ENCODE results near the gene TRPV6. TPM values are rescaled to one million over a fixed set of nuclear protein-coding genes. Genes with fewer than 3 reads are reported as not detected.

TRPV6 gene
- total RNA-seq, 1 donor from 2014 or later: not detected

DNA sequence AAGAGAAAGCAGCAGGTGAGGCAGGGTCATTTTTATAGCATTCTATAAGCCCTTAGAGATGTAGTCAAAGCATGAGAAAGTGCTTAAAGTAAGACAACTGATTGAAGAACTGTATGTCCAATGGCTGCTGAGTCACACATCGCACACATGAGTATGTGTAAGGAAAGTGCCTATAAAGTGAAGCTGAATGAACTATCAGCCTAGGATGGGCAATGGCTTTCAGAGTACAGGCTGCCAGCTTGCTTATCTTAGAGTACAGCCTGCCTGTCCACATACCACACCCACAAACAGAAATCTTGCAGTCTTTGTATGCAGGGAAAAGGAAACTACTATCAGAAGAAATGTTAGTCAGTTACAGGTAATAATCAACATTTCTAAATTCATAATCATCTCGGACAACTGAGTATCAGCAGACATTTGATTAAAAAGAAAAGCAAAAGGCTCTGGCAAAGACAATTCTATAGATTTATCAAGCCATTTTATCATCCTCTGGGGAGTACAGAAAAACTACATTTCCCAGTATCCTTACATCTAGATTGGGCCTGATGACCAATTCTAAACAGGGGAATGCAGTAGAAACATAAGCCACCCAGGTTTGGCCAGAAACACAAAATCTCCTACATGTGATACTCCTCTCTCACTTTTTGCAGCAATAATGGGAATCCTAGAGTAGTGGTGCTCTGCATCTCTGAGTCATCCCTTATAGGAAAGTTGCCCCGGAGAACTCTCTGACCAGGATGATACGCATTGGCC is 46.9 kb downstream of the TRPV6 start:
- Histone ChIP-seq H3K27ac (ENCODE audit: low read depth, low read length) (no peak overlapping the region), H3K27me3 (ENCODE audit: control insufficient read depth in 3 of 3, insufficient read depth in 3 of 3, low read length in 3 of 3) (no peaks in the 10 kb centered on the region), H3K9ac (ENCODE audit: low read depth in 1 of 3, low read length in 3 of 3) (no peak overlapping the region), H3K9me3 (ENCODE audit: control insufficient read depth in 3 of 3, low read length in 3 of 3) (no peaks in the 10 kb centered on the region), H3K36me3 (ENCODE audit: control insufficient read depth in 3 of 3, insufficient read depth in 3 of 3, low read length in 3 of 3) (no peaks in the 10 kb centered on the region), H3K4me3 (ENCODE audit: low read length in 3 of 3) (no peak overlapping the region), H3K4me1 (ENCODE audit: control insufficient read depth in 3 of 3, insufficient read depth in 3 of 3, low read length in 3 of 3) (no peaks in the 10 kb centered on the region)

DNA sequence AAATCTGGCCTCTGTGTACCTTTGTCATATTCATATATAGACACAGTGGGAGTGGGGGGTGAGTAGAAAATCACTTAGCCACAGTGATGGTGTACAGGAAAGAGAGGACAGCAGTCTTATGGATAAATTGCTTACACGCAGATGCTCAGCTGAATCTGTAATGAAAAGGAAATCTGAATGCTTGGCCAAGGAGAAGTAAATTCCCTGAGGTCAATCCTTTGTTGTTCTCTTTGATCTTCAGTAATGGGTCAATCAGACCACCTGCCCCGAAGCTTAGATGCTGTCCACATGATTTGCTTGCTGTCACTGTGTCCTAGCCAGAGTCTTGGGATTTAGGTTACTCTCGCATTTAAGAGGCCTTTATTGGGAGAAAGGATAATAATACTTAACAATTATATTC is 49.1 kb downstream of the TRPV6 start:
- H3K27ac ChIP-seq (ENCODE audit: low read depth, low read length): no peak overlapping the region
- no peaks in the 10 kb centered on the region for H3K4me1 ChIP-seq (ENCODE audit: control insufficient read depth in 3 of 3, insufficient read depth in 3 of 3, low read length in 3 of 3)
- no peaks in the 10 kb centered on the region for H3K9me3 ChIP-seq (ENCODE audit: control insufficient read depth in 3 of 3, low read length in 3 of 3)
- H3K36me3 ChIP-seq (ENCODE audit: control insufficient read depth in 3 of 3, insufficient read depth in 3 of 3, low read length in 3 of 3): no peaks in the 10 kb centered on the region
- no peak overlapping the region for H3K9ac ChIP-seq (ENCODE audit: low read depth in 1 of 3, low read length in 3 of 3)
- no peak overlapping the region for H3K4me3 ChIP-seq (ENCODE audit: low read length in 3 of 3)
- H3K27me3 ChIP-seq (ENCODE audit: control insufficient read depth in 3 of 3, insufficient read depth in 3 of 3, low read length in 3 of 3): no peaks in the 10 kb centered on the region

GRCh38 chr7:142835487-142835886 is 50.1 kb downstream of the TRPV6 start:
- Histone ChIP-seq H3K4me3 (ENCODE audit: low read length in 3 of 3) (no peak overlapping the region), H3K27ac (ENCODE audit: low read depth, low read length) (no peak overlapping the region), H3K9me3 (ENCODE audit: control insufficient read depth in 3 of 3, low read length in 3 of 3) (no peaks in the 10 kb centered on the region), H3K4me1 (ENCODE audit: control insufficient read depth in 3 of 3, insufficient read depth in 3 of 3, low read length in 3 of 3) (no peaks in the 10 kb centered on the region), H3K36me3 (ENCODE audit: control insufficient read depth in 3 of 3, insufficient read depth in 3 of 3, low read length in 3 of 3) (no peaks in the 10 kb centered on the region), H3K27me3 (ENCODE audit: control insufficient read depth in 3 of 3, insufficient read depth in 3 of 3, low read length in 3 of 3) (no peaks in the 10 kb centered on the region), H3K9ac (ENCODE audit: low read depth in 1 of 3, low read length in 3 of 3) (no peak overlapping the region)

DNA sequence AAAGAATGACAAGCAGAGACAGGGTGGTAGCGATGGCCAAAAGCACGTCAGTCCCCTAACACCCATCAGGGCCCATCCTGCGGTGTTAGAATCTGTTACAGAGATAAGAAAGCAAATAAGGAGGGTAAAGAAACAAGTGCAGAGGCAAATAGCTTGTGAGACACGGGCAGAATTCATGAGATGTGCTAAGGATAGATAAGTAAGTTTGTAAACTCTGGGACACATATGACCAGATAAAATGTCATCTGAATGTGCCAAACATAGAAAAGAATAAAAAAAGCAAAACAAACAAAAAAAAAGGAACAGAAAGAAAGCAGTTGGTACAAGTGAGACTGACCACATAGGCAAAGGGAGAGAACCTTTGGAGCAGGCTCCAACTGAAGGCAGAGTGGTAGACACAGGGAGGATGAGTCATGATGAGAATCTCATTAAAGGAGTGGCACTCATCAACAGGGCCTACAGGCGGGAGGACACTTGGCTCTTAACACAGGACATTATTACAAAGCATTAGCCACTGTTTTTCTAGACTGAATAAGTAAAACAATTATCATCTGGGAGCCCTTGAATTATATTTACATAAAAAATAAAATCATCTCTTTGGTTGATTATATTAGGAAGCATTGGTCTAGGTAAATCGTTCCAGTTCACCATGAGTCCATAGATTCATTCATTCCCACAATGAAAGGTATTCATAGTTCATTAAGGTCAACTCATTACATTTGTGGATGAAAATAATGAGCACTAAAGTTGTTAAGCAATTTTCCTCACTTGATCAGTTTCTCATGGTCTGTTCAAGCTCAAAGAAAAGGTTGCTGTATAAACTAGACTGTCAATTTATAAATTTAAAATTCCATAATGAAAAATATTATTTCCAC is 52.1 kb downstream of the TRPV6 start:
- Histone ChIP-seq H3K9ac (ENCODE audit: low read depth in 1 of 3, low read length in 3 of 3) (no peak overlapping the region), H3K4me1 (ENCODE audit: control insufficient read depth in 3 of 3, insufficient read depth in 3 of 3, low read length in 3 of 3) (no peaks in the 10 kb centered on the region), H3K27me3 (ENCODE audit: control insufficient read depth in 3 of 3, insufficient read depth in 3 of 3, low read length in 3 of 3) (no peaks in the 10 kb centered on the region), H3K27ac (ENCODE audit: low read depth, low read length) (no peak overlapping the region), H3K9me3 (ENCODE audit: control insufficient read depth in 3 of 3, low read length in 3 of 3) (no peaks in the 10 kb centered on the region), H3K36me3 (ENCODE audit: control insufficient read depth in 3 of 3, insufficient read depth in 3 of 3, low read length in 3 of 3) (no peaks in the 10 kb centered on the region), H3K4me3 (ENCODE audit: low read length in 3 of 3) (no peak overlapping the region)

DNA sequence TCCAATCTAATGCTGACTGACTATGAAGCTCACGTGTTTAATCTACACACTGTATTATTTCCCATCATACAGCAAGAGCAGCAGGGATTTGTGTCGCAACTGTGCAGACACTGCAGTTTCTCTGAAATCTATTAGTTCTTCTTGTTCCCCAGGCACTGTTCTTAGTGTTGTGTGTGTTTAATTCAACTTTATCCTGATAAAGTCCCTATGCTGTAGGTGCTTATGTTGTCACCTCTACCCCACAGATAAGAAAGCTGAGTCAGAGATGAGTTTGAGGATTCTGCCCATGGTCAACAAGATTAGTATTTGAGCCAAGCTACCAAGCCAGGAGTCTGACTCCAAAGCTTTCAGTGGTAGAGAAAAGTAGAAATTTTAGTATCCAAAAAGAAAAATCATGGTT is 53.1 kb downstream of the TRPV6 start:
- no peaks in the 10 kb centered on the region for H3K27me3 ChIP-seq (ENCODE audit: control insufficient read depth in 3 of 3, insufficient read depth in 3 of 3, low read length in 3 of 3)
- no peak overlapping the region for H3K27ac ChIP-seq (ENCODE audit: low read depth, low read length)

DNA sequence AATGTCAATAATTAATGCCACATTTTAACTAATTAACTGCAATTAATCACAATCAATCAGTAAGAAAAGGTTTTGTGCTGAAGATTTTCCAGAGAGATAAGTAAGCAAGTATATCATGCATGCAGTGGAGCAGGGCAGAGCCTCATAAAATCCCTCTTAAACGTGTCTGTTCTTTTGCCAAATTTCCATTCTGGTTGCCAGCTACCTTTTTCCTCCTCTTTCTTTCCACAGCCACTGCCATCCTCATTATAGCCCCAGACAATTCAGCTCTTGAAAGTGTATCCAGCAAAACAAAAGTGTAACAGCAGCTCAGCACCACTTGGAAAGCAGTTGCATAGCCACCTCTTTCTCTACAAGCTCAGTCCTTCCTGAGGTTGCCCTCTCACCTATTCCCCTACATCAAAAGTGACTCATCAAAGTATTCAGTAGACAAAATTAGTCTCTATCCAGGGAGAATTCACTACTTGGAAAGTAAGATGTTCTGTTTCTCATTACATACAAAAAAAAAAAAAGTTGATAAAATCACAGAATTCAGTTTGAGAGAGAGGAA is 57.5 kb downstream of the TRPV6 start:
- Histone ChIP-seq H3K9me3 (ENCODE audit: control insufficient read depth in 3 of 3, low read length in 3 of 3) (no peaks in the 10 kb centered on the region), H3K9ac (ENCODE audit: low read depth in 1 of 3, low read length in 3 of 3) (no peak overlapping the region), H3K4me3 (ENCODE audit: low read length in 3 of 3) (no peak overlapping the region), H3K36me3 (ENCODE audit: control insufficient read depth in 3 of 3, insufficient read depth in 3 of 3, low read length in 3 of 3) (no peaks in the 10 kb centered on the region), H3K27ac (ENCODE audit: low read depth, low read length) (no peak overlapping the region), H3K27me3 (ENCODE audit: control insufficient read depth in 3 of 3, insufficient read depth in 3 of 3, low read length in 3 of 3) (no peaks in the 10 kb centered on the region), H3K4me1 (ENCODE audit: control insufficient read depth in 3 of 3, insufficient read depth in 3 of 3, low read length in 3 of 3) (no peaks in the 10 kb centered on the region)

More for the DNA sequence above, 53.1 kb downstream of the TRPV6 start:
- Histone ChIP-seq H3K4me3 (ENCODE audit: low read length in 3 of 3) (no peak overlapping the region), H3K36me3 (ENCODE audit: control insufficient read depth in 3 of 3, insufficient read depth in 3 of 3, low read length in 3 of 3) (no peaks in the 10 kb centered on the region), H3K9me3 (ENCODE audit: control insufficient read depth in 3 of 3, low read length in 3 of 3) (no peaks in the 10 kb centered on the region), H3K4me1 (ENCODE audit: control insufficient read depth in 3 of 3, insufficient read depth in 3 of 3, low read length in 3 of 3) (no peaks in the 10 kb centered on the region), H3K9ac (ENCODE audit: low read depth in 1 of 3, low read length in 3 of 3) (no peak overlapping the region)

DNA sequence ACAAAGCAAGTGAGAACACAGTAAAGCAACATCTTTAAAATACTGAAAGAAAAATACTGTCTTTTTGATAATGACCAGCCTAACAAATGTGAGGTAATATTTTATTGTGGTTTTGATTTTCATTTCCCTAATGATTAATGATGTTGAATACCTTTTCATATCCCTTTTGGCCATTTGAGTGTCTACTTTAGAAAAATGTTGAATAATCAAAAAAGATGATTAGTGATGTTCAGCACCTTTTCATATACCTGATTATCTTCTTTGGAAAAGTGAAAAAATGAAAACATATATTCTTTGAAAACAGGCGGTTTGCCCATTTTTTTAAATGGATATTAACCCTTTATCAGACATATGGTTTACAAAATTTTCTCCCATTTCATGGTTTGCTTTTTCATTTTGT is 62.8 kb downstream of the TRPV6 start:
- Histone ChIP-seq H3K27ac (ENCODE audit: low read depth, low read length) (no peak overlapping the region), H3K4me1 (ENCODE audit: control insufficient read depth in 3 of 3, insufficient read depth in 3 of 3, low read length in 3 of 3) (no peaks in the 10 kb centered on the region), H3K9ac (ENCODE audit: low read depth in 1 of 3, low read length in 3 of 3) (no peak overlapping the region), H3K4me3 (ENCODE audit: low read length in 3 of 3) (no peak overlapping the region), H3K27me3 (ENCODE audit: control insufficient read depth in 3 of 3, insufficient read depth in 3 of 3, low read length in 3 of 3) (no peaks in the 10 kb centered on the region), H3K9me3 (ENCODE audit: control insufficient read depth in 3 of 3, low read length in 3 of 3) (no peaks in the 10 kb centered on the region), H3K36me3 (ENCODE audit: control insufficient read depth in 3 of 3, insufficient read depth in 3 of 3, low read length in 3 of 3) (no peaks in the 10 kb centered on the region)

Other genes starting within 250 kb of the TRPV6 start
- not detected for gene PRSS1, start 136.3 kb downstream of the TRPV6 start, total RNA-seq
- gene PRSS2, start 114.8 kb downstream of the TRPV6 start, total RNA-seq: not detected
- gene EPHB6, start 30.7 kb downstream of the TRPV6 start, total RNA-seq: 1.0 TPM
- not detected for gene TRPV5, start 48.0 kb upstream of the TRPV6 start, total RNA-seq
- not detected for gene LLCFC1, start 53.7 kb upstream of the TRPV6 start, total RNA-seq
- 3.1 TPM for gene KEL, start 76.6 kb upstream of the TRPV6 start, total RNA-seq
- gene OR9A2, start 141.4 kb upstream of the TRPV6 start, total RNA-seq: not detected
- not detected for gene OR6V1, start 166.6 kb upstream of the TRPV6 start, total RNA-seq
- not detected for gene PIP, start 246.3 kb upstream of the TRPV6 start, total RNA-seq

Data from skeletal muscle tissue (tissue), 4 donors.